Amniotic stem cell (primary cell): ENCODE measurements around the gene METTL25B.
A peak's percentile ranks its signal among the peaks of the same experiment; 100 is the strongest.

Experiments
- DNase-seq: peaks from one replicate; lab custom pipeline; 2025; lab: John Stamatoyannopoulos, UW

METTL25B gene

GRCh38 chr1:156726549-156727226 is 1.6 kb upstream of the METTL25B start:
- no peak for DNase-seq

- no peak for DNase-seq
Measured at GRCh38 chr1:156727492-156727891, 777 bp upstream of the METTL25B start.

- peak; percentile 93 for DNase-seq
Measured at GRCh38 chr1:156728599-156729462, 562 bp downstream of the METTL25B start, which contains the start of gene ISG20L2. TSS of gene ISG20L2 (minus strand) at chr1:156728766. CDS start at chr1:156727652, 1,114 bp downstream.

- no peak for DNase-seq
Measured at GRCh38 chr1:156733989-156734584, 5.8 kb downstream of the METTL25B start.

- no peak for DNase-seq
Measured at GRCh38 chr1:156738407-156738806, 10.1 kb downstream of the METTL25B start.

GRCh38 chr1:156738916-156739315 is 10.6 kb downstream of the METTL25B start:
- DNase-seq = no peak

GRCh38 chr1:156740237-156740740 is 12.0 kb downstream of the METTL25B start:
- DNase-seq = no peak

- peak; percentile 98 for DNase-seq
Measured at GRCh38 chr1:156740741-156741480, 12.6 kb downstream of the METTL25B start, which contains the start of gene MRPL24. TSS of gene MRPL24 (minus strand) at chr1:156741088. CDS start at chr1:156738704, 2,384 bp downstream.

GRCh38 chr1:156741481-156741983 is 13.3 kb downstream of the METTL25B start:
- DNase-seq = no peak

GRCh38 chr1:156742017-156742416 is 13.7 kb downstream of the METTL25B start:
- no peak for DNase-seq

GRCh38 chr1:156742801-156743200 is 14.5 kb downstream of the METTL25B start:
- DNase-seq = no peak

- no peak for DNase-seq
Measured at GRCh38 chr1:156743367-156744302, 15.4 kb downstream of the METTL25B start.

- no peak for DNase-seq
Measured at GRCh38 chr1:156744344-156744743, 16.1 kb downstream of the METTL25B start.

GRCh38 chr1:156744786-156745419 is 16.6 kb downstream of the METTL25B start:
- no peak for DNase-seq

GRCh38 chr1:156745881-156746280 is 17.6 kb downstream of the METTL25B start:
- no peak for DNase-seq

- DNase-seq = no peak
Measured at GRCh38 chr1:156746406-156746727, 18.1 kb downstream of the METTL25B start.

- DNase-seq = peak; percentile 73
Measured at GRCh38 chr1:156746728-156747631, 18.7 kb downstream of the METTL25B start.

- no peak for DNase-seq
Measured at GRCh38 chr1:156747742-156748669, 19.7 kb downstream of the METTL25B start.
